CD14-positive monocyte (primary cell): ENCODE data around the gene GALNTL6. TPM values are rescaled to one million over a fixed set of nuclear protein-coding genes. Genes with fewer than 3 reads are reported as not detected.

Experiments used
- DNase-seq, 3 donors: peaks; one replicate each; pipeline ENCODE4 v3.0.0-alpha.2; 2011 to 2022
- H2AFZ ChIP-seq: 2 replicates; pipeline ENCODE4 v1.6.0; 2012; ENCODE audit warnings: mild to moderate bottlenecking, low read depth, low read length, inconsistent platforms; ENCODE audit not compliant: insufficient read depth, poor library complexity, severe bottlenecking
- H3K27ac ChIP-seq, 2 donors: 1 replicate in 1 of 2; 2 replicates in 1 of 2; pipeline ENCODE4 v1.5.1; 2012 to 2013; ENCODE audit warnings: low read length in 2 of 2, control low read depth in 1 of 2, inconsistent platforms in 1 of 2, low read depth in 1 of 2, mild to moderate bottlenecking in 1 of 2
- H3K27me3 ChIP-seq, 2 donors: one replicate each; pipeline versions ENCODE4 v1.6.0 to v1.6.1; 2011 to 2013; ENCODE audit warnings: low read length in 2 of 2; ENCODE audit not compliant: control insufficient read depth in 2 of 2, insufficient read depth in 2 of 2
- H3K36me3 ChIP-seq, 2 donors: replicated peaks in 1 of 2; 1 replicate in 1 of 2; 2 replicates in 1 of 2; pipeline versions ENCODE4 v1.5.1 to v1.6.1; 2012 to 2013; ENCODE audit warnings: low read length in 2 of 2, control low read depth in 1 of 2, inconsistent platforms in 1 of 2, mild to moderate bottlenecking in 1 of 2; ENCODE audit not compliant: insufficient read depth in 2 of 2, control insufficient read depth in 1 of 2
- H3K4me1 ChIP-seq, 2 donors: 1 replicate in 1 of 2; 2 replicates in 1 of 2; pipeline versions ENCODE4 v1.5.1 to v1.6.1; 2012 to 2013; ENCODE audit warnings: low read length in 2 of 2, control low read depth in 1 of 2, inconsistent platforms in 1 of 2, mild to moderate bottlenecking in 1 of 2, moderate library complexity in 1 of 2; ENCODE audit not compliant: insufficient read depth in 2 of 2, control insufficient read depth in 1 of 2
- H3K4me2 ChIP-seq: replicated peaks from 2 replicates; pipeline ENCODE3; 2012; ENCODE audit warnings: low read length, moderate library complexity, mild to moderate bottlenecking; ENCODE audit not compliant: poor library complexity, severe bottlenecking; ENCODE audit errors: extremely low read depth
- H3K4me3 ChIP-seq, 3 experiments: fragments of 200-600 bp in 1 of 3; sonication (generic) in 1 of 3; replicated peaks in 1 of 3; 1 replicate in 2 of 3; 2 replicates in 1 of 3; pipeline ENCODE4 v1.5.1; 2011 to 2013; ENCODE audit warnings: low read length in 3 of 3, mild to moderate bottlenecking in 3 of 3, control low read depth in 2 of 3, low read depth in 2 of 3, inconsistent platforms in 1 of 3, moderate library complexity in 1 of 3
- H3K79me2 ChIP-seq: 2 replicates; pipeline ENCODE4 v1.6.0; 2012; ENCODE audit warnings: mild to moderate bottlenecking, control low read depth, inconsistent platforms, low read length, moderate library complexity; ENCODE audit not compliant: insufficient read depth
- H3K9ac ChIP-seq: 2 replicates; pipeline ENCODE4 v1.6.0; 2017; ENCODE audit warnings: low read length, mild to moderate bottlenecking; ENCODE audit not compliant: insufficient read depth, poor library complexity, severe bottlenecking
- H3K9me3 ChIP-seq, 2 donors: replicated peaks in 1 of 2; 1 replicate in 1 of 2; 2 replicates in 1 of 2; pipeline versions ENCODE4 v1.5.1 to v1.6.1; 2012 to 2013; ENCODE audit warnings: low read length in 2 of 2, control low read depth in 1 of 2; ENCODE audit not compliant: control insufficient read depth in 1 of 2, insufficient read depth in 1 of 2
- H4K20me1 ChIP-seq: 2 replicates; pipeline ENCODE4 v1.6.0; 2012; ENCODE audit warnings: mild to moderate bottlenecking, low read length, control low read depth, moderate library complexity; ENCODE audit not compliant: insufficient read depth
- H3K27ac Mint-ChIP-seq, 7 donors: one replicate each; pipeline ENCODE4 v1.8.0; 2020; ENCODE audit warnings: mild to moderate bottlenecking in 7 of 7, mixed read lengths in 7 of 7, moderate library complexity in 6 of 7, inconsistent platforms in 2 of 7
- H3K27me3 Mint-ChIP-seq, 3 donors: one replicate each; pipeline ENCODE4 v1.8.0; 2021 to 2022; ENCODE audit warnings: low read depth in 3 of 3, mild to moderate bottlenecking in 3 of 3, mixed read lengths in 3 of 3, moderate library complexity in 3 of 3, inconsistent platforms in 1 of 3
- H3K36me3 Mint-ChIP-seq, 2 donors: one replicate each; pipeline ENCODE4 v1.8.0; 2020; ENCODE audit warnings: mixed read lengths in 2 of 2, inconsistent platforms in 1 of 2, mild to moderate bottlenecking in 1 of 2
- H3K4me1 Mint-ChIP-seq: one replicate; pipeline ENCODE4 v1.8.0; 2020; ENCODE audit warnings: mild to moderate bottlenecking, mixed read lengths
- H3K4me3 Mint-ChIP-seq, 2 donors: one replicate each; pipeline ENCODE4 v1.8.0; 2020; ENCODE audit warnings: mild to moderate bottlenecking in 2 of 2, mixed read lengths in 2 of 2, moderate library complexity in 1 of 2
- H3K9me3 Mint-ChIP-seq, 7 donors: one replicate each; pipeline ENCODE4 v1.8.0; 2020 to 2022; ENCODE audit warnings: mixed read lengths in 7 of 7, mild to moderate bottlenecking in 6 of 7, moderate library complexity in 6 of 7, inconsistent platforms in 2 of 7
- CTCF ChIP-seq: fragments of 200-600 bp; IDR thresholded peaks from one replicate; pipeline ENCODE4 v1.8.0; 2022; ENCODE audit warnings: antibody characterized with exemption, mild to moderate bottlenecking
- WGBS: methylation state at CpG from one replicate; pipeline ENCODE4 v1.1.5; 2013; ENCODE audit warnings: missing lambda C conversion rate; ENCODE audit not compliant: insufficient coverage; 5-methylcytosine and 5-hydroxymethylcytosine counted together
- intact Hi-C, 2 donors: fragments of 100-400 bp; cut with micrococcal nuclease; formaldehyde crosslinking; loops; one replicate each; pipeline versions ENCODE4 v1.15.0 to v1.15.1; 2023
- polyA plus RNA-seq, 3 donors: library from polyadenylated mRNA; depleted of rRNA in 1 of 3; unstranded in 2 of 3; stranded (reverse) in 1 of 3; fragments of 300-500 nt in 2 of 3; fragments of >200 nt in 1 of 3; fragmentation: Illumina TruSeq in 2 of 3; gene quantifications; 1 replicate in 2 of 3; 2 replicates in 1 of 3; pipeline ENCODE4 v1.2.3, GENCODE V29; 2012 to 2021

GALNTL6 gene
- polyA plus RNA-seq, 3 donors: 0.05 TPM; not detected in 2

- intact Hi-C loops: no loop called here
- Histone ChIP-seq H3K27me3 (no peaks in the 10 kb centered on the region), H3K36me3 (no peaks in the 10 kb centered on the region), H3K9me3 (peaks cover 6 to 24% of the 10 kb centered on the region in 2 donors), H3K9ac (no peak overlapping the region), H3K4me2 (no peak overlapping the region), H3K4me1 (no peaks in the 10 kb centered on the region), H4K20me1 (no peaks in the 10 kb centered on the region), H2AFZ (no peak overlapping the region), H3K4me3 (no peak overlapping the region), H3K79me2 (no peaks in the 10 kb centered on the region), H3K27ac (no peak overlapping the region)
- Mint-ChIP-seq H3K36me3 (no peaks in the 10 kb centered on the region), H3K4me1 (no peaks in the 10 kb centered on the region), H3K9me3 (peaks cover 4 to 15% (median 12%) of the 10 kb centered on the region in 7 donors), H3K27ac (no peak overlapping the region), H3K4me3 (no peak overlapping the region), H3K27me3 (no peaks in the 10 kb centered on the region)
- no peak for TF ChIP-seq CTCF
- no CpG with 5 or more reads among the region's 3 CpGs for WGBS
- no peak for DNase-seq
Measured at GRCh38 chr4:172485007-172485406, 671.8 kb downstream of the GALNTL6 start.

GRCh38 chr4:172486531-172486930 is 673.3 kb downstream of the GALNTL6 start:
- WGBS: 83% methylated on average over 1 of the region's 2 CpGs
- Mint-ChIP-seq H3K27me3 (no peaks in the 10 kb centered on the region), H3K4me3 (no peak overlapping the region), H3K4me1 (no peaks in the 10 kb centered on the region), H3K36me3 (no peaks in the 10 kb centered on the region), H3K9me3 (peaks cover 0 to 11% (median 4%) of the 10 kb centered on the region in 7 donors), H3K27ac (no peak overlapping the region)
- Histone ChIP-seq H3K27ac (no peak overlapping the region), H2AFZ (no peak overlapping the region), H3K9ac (no peak overlapping the region), H3K9me3 (peaks cover 6 to 14% of the 10 kb centered on the region in 2 donors), H4K20me1 (no peaks in the 10 kb centered on the region), H3K4me2 (no peak overlapping the region), H3K36me3 (no peaks in the 10 kb centered on the region), H3K27me3 (no peaks in the 10 kb centered on the region), H3K4me3 (no peak overlapping the region), H3K79me2 (no peaks in the 10 kb centered on the region), H3K4me1 (no peaks in the 10 kb centered on the region)
- TF ChIP-seq CTCF: no peak
- intact Hi-C loops: no loop called here
- DNase-seq: no peak
